ENCODE results near the gene GNA14. TPM values are rescaled to one million over a fixed set of nuclear protein-coding genes. Genes with fewer than 3 reads are reported as not detected.

Gene GNA14
- total RNA-seq, 3 donors from 2014 or later (not counting 1 experiment from before 2014, with no cell fraction given), result 1.8 TPM; not detected in 2

GRCh38 chr9:77464661-77465060 lies 183.5 kb downstream of the GNA14 start:
- H3K27ac Mint-ChIP-seq, result no peak overlapping the region
- H3K36me3 Mint-ChIP-seq, result no peaks in the 10 kb centered on the region
- WGBS (ENCODE audit: insufficient coverage), result 86% methylated on average over 1 of the region's 3 CpGs

DNA sequence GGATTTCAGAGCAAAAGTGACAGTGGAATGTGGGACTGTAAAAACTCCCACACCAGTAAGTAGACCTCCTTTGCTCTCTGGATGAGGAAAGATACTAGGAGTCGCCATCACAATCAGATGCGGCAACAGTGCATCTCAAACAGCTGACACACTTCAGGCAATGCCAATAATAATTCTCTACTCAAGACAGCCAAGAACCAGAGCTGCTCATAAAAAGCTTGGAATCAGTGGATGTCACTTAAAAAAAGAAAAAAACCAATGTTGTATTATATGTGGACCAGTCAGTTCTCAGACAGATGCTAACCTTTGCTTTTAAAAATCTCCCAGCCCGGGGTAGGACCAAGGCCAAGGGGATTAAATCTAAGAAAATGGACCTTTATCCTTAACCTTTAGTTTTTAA lies 185.0 kb downstream of the GNA14 start:
- intact Hi-C loops (cut with micrococcal nuclease), result no loop called here
- H3K4me3 Mint-ChIP-seq, result no peak overlapping the region
- Histone ChIP-seq H3K9me3 (ENCODE audit: control insufficient read depth, insufficient read depth, low read length) (no peaks in the 10 kb centered on the region), H3K27me3 (ENCODE audit: control insufficient read depth, insufficient read depth, low read length) (no peaks in the 10 kb centered on the region), H3K4me3 (ENCODE audit: low read length) (no peak overlapping the region), H3K4me1 (ENCODE audit: control insufficient read depth, insufficient read depth, low read length) (no peaks in the 10 kb centered on the region), H3K36me3 (ENCODE audit: control insufficient read depth, insufficient read depth, low read length) (no peaks in the 10 kb centered on the region), H3K27ac (ENCODE audit: low read length) (no peak overlapping the region)
- ATAC-seq, result no peak
- no peaks in the 10 kb centered on the region for H3K36me3 Mint-ChIP-seq
- H3K4me1 Mint-ChIP-seq, result peaks cover 0 to 2% of the 10 kb centered on the region in 2 donors
- WGBS (ENCODE audit: insufficient coverage), result 100% methylated on average over 1 of the region's 3 CpGs
- TF ChIP-seq CTCF (IDR thresholded peaks at IDR 0.05), result no peak
- H3K27me3 Mint-ChIP-seq (ENCODE audit: low read depth in 2 of 2), result peaks cover 5 to 15% of the 10 kb centered on the region in 2 donors
- no peak overlapping the region for H3K27ac Mint-ChIP-seq
- no peak for DNase-seq
- no peaks in the 10 kb centered on the region for H3K9me3 Mint-ChIP-seq

More at GRCh38 chr9:77464661-77465060, 183.5 kb downstream of the GNA14 start:
- Histone ChIP-seq H3K9me3 (ENCODE audit: control insufficient read depth, insufficient read depth, low read length) (no peaks in the 10 kb centered on the region), H3K4me3 (ENCODE audit: low read length) (no peak overlapping the region), H3K27me3 (ENCODE audit: control insufficient read depth, insufficient read depth, low read length) (no peaks in the 10 kb centered on the region), H3K27ac (ENCODE audit: low read length) (no peak overlapping the region), H3K36me3 (ENCODE audit: control insufficient read depth, insufficient read depth, low read length) (no peaks in the 10 kb centered on the region), H3K4me1 (ENCODE audit: control insufficient read depth, insufficient read depth, low read length) (no peaks in the 10 kb centered on the region)
- TF ChIP-seq CTCF (IDR thresholded peaks at IDR 0.05), result no peak
- Mint-ChIP-seq H3K9me3 (no peaks in the 10 kb centered on the region), H3K4me3 (no peak overlapping the region), H3K27me3 (ENCODE audit: low read depth in 2 of 2) (peaks cover 2 to 7% of the 10 kb centered on the region in 2 donors), H3K4me1 (no peaks in the 10 kb centered on the region)
- DNase-seq (no peak), ATAC-seq (no peak)
- intact Hi-C loops (cut with micrococcal nuclease), result no loop called here

GRCh38 chr9:77462066-77462465 lies 186.1 kb downstream of the GNA14 start:
- H3K4me1 Mint-ChIP-seq, result peaks cover 1 to 8% of the 10 kb centered on the region in 2 donors
- Histone ChIP-seq H3K27me3 (ENCODE audit: control insufficient read depth, insufficient read depth, low read length) (no peaks in the 10 kb centered on the region), H3K4me1 (ENCODE audit: control insufficient read depth, insufficient read depth, low read length) (no peaks in the 10 kb centered on the region), H3K9me3 (ENCODE audit: control insufficient read depth, insufficient read depth, low read length) (no peaks in the 10 kb centered on the region), H3K36me3 (ENCODE audit: control insufficient read depth, insufficient read depth, low read length) (no peaks in the 10 kb centered on the region), H3K27ac (ENCODE audit: low read length) (no peak overlapping the region), H3K4me3 (ENCODE audit: low read length) (no peak overlapping the region)
- peaks cover 3 to 20% of the 10 kb centered on the region in 2 donors for H3K27me3 Mint-ChIP-seq (ENCODE audit: low read depth in 2 of 2)
- TF ChIP-seq CTCF (IDR thresholded peaks at IDR 0.05), result no peak
- H3K4me3 Mint-ChIP-seq, result no peak overlapping the region
- intact Hi-C loops (cut with micrococcal nuclease), result no loop called here
- 86% methylated on average over 10 of the region's 10 CpGs for WGBS (ENCODE audit: insufficient coverage)
- H3K36me3 Mint-ChIP-seq, result no peaks in the 10 kb centered on the region
- DNase-seq, result no peak
- H3K9me3 Mint-ChIP-seq, result no peaks in the 10 kb centered on the region
- no peak for ATAC-seq
- H3K27ac Mint-ChIP-seq, result no peak overlapping the region

- H3K4me1 ChIP-seq (ENCODE audit: control insufficient read depth, insufficient read depth, low read length), result no peaks in the 10 kb centered on the region
- DNase-seq, result no peak
- no peak for TF ChIP-seq CTCF (IDR thresholded peaks at IDR 0.05)
- peaks cover 5 to 20% of the 10 kb centered on the region in 2 donors for H3K27me3 Mint-ChIP-seq (ENCODE audit: low read depth in 2 of 2)
- no peaks in the 10 kb centered on the region for H3K27me3 ChIP-seq (ENCODE audit: control insufficient read depth, insufficient read depth, low read length)
- H3K36me3 ChIP-seq (ENCODE audit: control insufficient read depth, insufficient read depth, low read length), result no peaks in the 10 kb centered on the region
- no peak overlapping the region for H3K4me3 ChIP-seq (ENCODE audit: low read length)
- intact Hi-C loops (cut with micrococcal nuclease), result no loop called here
- no peaks in the 10 kb centered on the region for H3K9me3 ChIP-seq (ENCODE audit: control insufficient read depth, insufficient read depth, low read length)
- no peak overlapping the region for H3K27ac ChIP-seq (ENCODE audit: low read length)
- H3K4me3 Mint-ChIP-seq, result no peak overlapping the region
- no peak overlapping the region for H3K27ac Mint-ChIP-seq
- 80% methylated on average over 7 of the region's 8 CpGs for WGBS (ENCODE audit: insufficient coverage)
- no peaks in the 10 kb centered on the region for H3K9me3 Mint-ChIP-seq
- no peaks in the 10 kb centered on the region for H3K36me3 Mint-ChIP-seq
- no peak for ATAC-seq
- H3K4me1 Mint-ChIP-seq, result peaks cover 5 to 12% of the 10 kb centered on the region in 2 donors
Measured at GRCh38 chr9:77460938-77461337, 187.2 kb downstream of the GNA14 start.
